Duodenal mucosa (tissue), 2 donors: ENCODE results near the gene AP2B1.

Experiments used
- H3K27ac ChIP-seq: one replicate; pipeline ENCODE4 v1.7.0; 2013; ENCODE audit warnings: low read depth, low read length
- H3K27me3 ChIP-seq, 2 donors: one replicate each; pipeline ENCODE4 v1.7.0; 2013; ENCODE audit warnings: low read length in 2 of 2, control low read depth in 1 of 2; ENCODE audit not compliant: insufficient read depth in 2 of 2, control insufficient read depth in 1 of 2
- H3K36me3 ChIP-seq, 2 donors: one replicate each; pipeline ENCODE4 v1.7.0; 2013; ENCODE audit warnings: low read length in 2 of 2, control low read depth in 1 of 2; ENCODE audit not compliant: insufficient read depth in 2 of 2, control insufficient read depth in 1 of 2
- H3K4me1 ChIP-seq, 2 donors: one replicate each; pipeline ENCODE4 v1.7.0; 2013; ENCODE audit warnings: low read length in 2 of 2, control low read depth in 1 of 2; ENCODE audit not compliant: insufficient read depth in 2 of 2, control insufficient read depth in 1 of 2
- H3K4me3 ChIP-seq, 2 donors: one replicate each; pipeline ENCODE4 v1.7.0; 2013; ENCODE audit warnings: low read length in 2 of 2, low read depth in 1 of 2
- H3K9ac ChIP-seq, 2 donors: one replicate each; pipeline ENCODE4 v1.7.0; 2013; ENCODE audit warnings: low read length in 2 of 2, low read depth in 1 of 2
- H3K9me3 ChIP-seq, 2 donors: one replicate each; pipeline ENCODE4 v1.7.0; 2013; ENCODE audit warnings: low read length in 2 of 2, control low read depth in 1 of 2; ENCODE audit not compliant: control insufficient read depth in 1 of 2

The AP2B1 gene

GRCh38 chr17:35660902-35661301 lies 73.8 kb downstream of the AP2B1 start:
- Histone ChIP-seq H3K36me3 (peaks cover 11 to 23% of the 10 kb centered on the region in 2 donors), H3K9me3 (no peaks in the 10 kb centered on the region), H3K4me1 (peaks cover 0 to 3% of the 10 kb centered on the region in 2 donors), H3K9ac (no peak overlapping the region), H3K27ac (no peak overlapping the region), H3K27me3 (no peaks in the 10 kb centered on the region), H3K4me3 (no peak overlapping the region)

GRCh38 chr17:35664685-35665084 lies 77.6 kb downstream of the AP2B1 start:
- no peak overlapping the region for H3K9ac ChIP-seq
- H3K36me3 ChIP-seq, result peaks cover 5 to 13% of the 10 kb centered on the region in 2 donors
- H3K4me1 ChIP-seq, result peaks cover 0 to 13% of the 10 kb centered on the region in 2 donors
- no peaks in the 10 kb centered on the region for H3K9me3 ChIP-seq
- H3K27me3 ChIP-seq, result no peaks in the 10 kb centered on the region
- H3K4me3 ChIP-seq, result no peak overlapping the region
- no peak overlapping the region for H3K27ac ChIP-seq

GRCh38 chr17:35665662-35666061 lies 78.5 kb downstream of the AP2B1 start:
- H3K27me3 ChIP-seq, result no peaks in the 10 kb centered on the region
- H3K36me3 ChIP-seq, result peaks cover 6 to 7% of the 10 kb centered on the region in 2 donors
- no peak overlapping the region for H3K4me3 ChIP-seq
- H3K9me3 ChIP-seq, result no peaks in the 10 kb centered on the region
- no peak overlapping the region for H3K9ac ChIP-seq
- H3K4me1 ChIP-seq, result peaks cover 0 to 13% of the 10 kb centered on the region in 2 donors
- no peak overlapping the region for H3K27ac ChIP-seq

- Histone ChIP-seq H3K36me3 (peaks cover 9 to 10% of the 10 kb centered on the region in 2 donors), H3K27me3 (no peaks in the 10 kb centered on the region), H3K4me1 (peaks cover 0 to 13% of the 10 kb centered on the region in 2 donors), H3K9ac (no peak overlapping the region), H3K9me3 (no peaks in the 10 kb centered on the region), H3K4me3 (no peak overlapping the region), H3K27ac (no peak overlapping the region)
These were observed 78.9 kb downstream of the AP2B1 start for GRCh38 chr17:35666070-35666469.

DNA sequence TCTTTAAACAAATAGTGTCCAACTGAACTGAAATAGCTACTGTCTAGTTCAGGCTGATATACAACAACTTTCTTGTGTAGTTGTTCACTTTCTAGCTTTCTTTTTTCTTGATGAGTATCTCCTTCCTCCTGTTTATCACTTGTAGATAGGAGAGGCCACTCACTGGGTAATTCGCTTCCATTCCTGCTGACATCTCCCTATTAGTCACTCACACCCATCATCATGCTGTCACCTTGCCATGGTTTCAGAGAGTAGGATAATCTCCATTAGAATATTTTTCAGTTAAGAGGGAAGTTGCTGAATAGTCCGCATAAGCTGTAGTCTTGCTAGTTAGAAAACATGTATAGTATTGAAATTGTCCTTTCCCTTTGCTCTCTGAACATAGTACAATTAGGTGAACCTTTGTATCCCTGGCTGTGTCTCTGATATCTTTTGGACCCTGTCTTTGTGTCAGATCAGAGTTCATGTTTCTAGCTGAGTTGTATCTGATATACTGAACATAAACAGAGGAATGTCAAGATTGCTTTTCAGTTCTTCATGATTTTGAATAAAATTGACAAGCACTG lies 79.9 kb downstream of the AP2B1 start:
- H3K9ac ChIP-seq, result no peak overlapping the region
- peaks cover 0 to 13% of the 10 kb centered on the region in 2 donors for H3K4me1 ChIP-seq
- H3K4me3 ChIP-seq, result peak overlapping the region in 1 of 2 donors; percentile 25
- no peaks in the 10 kb centered on the region for H3K27me3 ChIP-seq
- H3K9me3 ChIP-seq, result no peaks in the 10 kb centered on the region
- peaks cover 19% of the 10 kb centered on the region in 2 donors for H3K36me3 ChIP-seq
- no peak overlapping the region for H3K27ac ChIP-seq

GRCh38 chr17:35668802-35669201 lies 81.7 kb downstream of the AP2B1 start:
- H3K36me3 ChIP-seq, result peaks cover 22 to 24% of the 10 kb centered on the region in 2 donors
- H3K9me3 ChIP-seq, result no peaks in the 10 kb centered on the region
- no peak overlapping the region for H3K4me3 ChIP-seq

DNA sequence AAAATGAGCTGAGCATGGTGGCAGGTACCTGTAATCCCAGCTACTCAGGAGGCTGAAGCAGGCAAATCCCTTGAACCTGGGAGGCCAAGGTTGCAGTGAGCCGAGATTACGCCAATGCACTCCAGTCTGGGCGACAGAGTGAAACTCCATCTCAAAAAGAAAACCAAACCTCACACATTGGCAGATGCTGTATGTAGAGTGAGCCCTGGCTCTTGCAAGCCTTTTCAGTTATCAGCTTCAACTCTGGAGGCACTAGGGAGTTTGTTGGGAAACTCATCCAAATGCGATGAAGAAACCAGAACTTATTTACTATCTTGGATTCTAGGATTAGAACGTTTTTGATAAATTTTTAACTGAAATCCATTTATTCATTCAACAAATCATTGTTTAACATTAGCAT lies 87.4 kb downstream of the AP2B1 start:
- Histone ChIP-seq H3K27ac (no peak overlapping the region), H3K36me3 (peaks cover 25 to 33% of the 10 kb centered on the region in 2 donors), H3K27me3 (no peaks in the 10 kb centered on the region), H3K4me3 (no peak overlapping the region), H3K9me3 (no peaks in the 10 kb centered on the region), H3K4me1 (peaks cover 0 to 4% of the 10 kb centered on the region in 2 donors), H3K9ac (no peak overlapping the region)

More at GRCh38 chr17:35668802-35669201, 81.7 kb downstream of the AP2B1 start:
- H3K27me3 ChIP-seq, result no peaks in the 10 kb centered on the region
- peaks cover 0 to 13% of the 10 kb centered on the region in 2 donors for H3K4me1 ChIP-seq
- H3K27ac ChIP-seq, result no peak overlapping the region
- H3K9ac ChIP-seq, result no peak overlapping the region

- Histone ChIP-seq H3K9me3 (no peaks in the 10 kb centered on the region), H3K27ac (no peak overlapping the region), H3K4me1 (peaks cover 0 to 4% of the 10 kb centered on the region in 2 donors), H3K27me3 (no peaks in the 10 kb centered on the region), H3K9ac (no peak overlapping the region), H3K36me3 (peaks cover 17 to 34% of the 10 kb centered on the region in 2 donors), H3K4me3 (no peak overlapping the region)
These were observed 89.3 kb downstream of the AP2B1 start for GRCh38 chr17:35676441-35676840.

- Histone ChIP-seq H3K4me3 (no peak overlapping the region), H3K4me1 (peaks cover 0 to 4% of the 10 kb centered on the region in 2 donors), H3K9me3 (no peaks in the 10 kb centered on the region), H3K9ac (no peak overlapping the region), H3K27me3 (no peaks in the 10 kb centered on the region), H3K27ac (no peak overlapping the region), H3K36me3 (peaks cover 10 to 33% of the 10 kb centered on the region in 2 donors)
These were observed 92.0 kb downstream of the AP2B1 start for GRCh38 chr17:35679007-35679682.

DNA sequence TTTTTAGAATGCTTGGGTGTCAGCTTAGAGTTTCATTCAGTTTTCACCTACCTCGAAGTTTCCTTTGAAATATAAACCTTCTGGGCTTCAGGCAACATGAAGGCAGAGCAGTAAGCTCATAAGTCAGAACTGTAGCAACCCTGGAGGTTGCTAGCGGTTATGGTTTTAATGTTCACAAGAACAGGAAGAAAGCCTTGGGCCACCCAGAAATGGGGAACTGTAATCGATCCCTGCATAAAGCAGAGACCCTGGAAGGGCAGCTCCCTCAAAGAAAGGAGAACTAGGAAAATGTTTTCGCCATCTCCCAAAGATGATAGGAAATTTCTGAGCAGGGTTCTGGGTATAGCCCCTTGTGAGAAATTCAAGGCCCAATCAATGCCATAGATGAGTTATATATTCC lies 96.5 kb downstream of the AP2B1 start:
- Histone ChIP-seq H3K27ac (no peak overlapping the region), H3K4me1 (peaks cover 0 to 3% of the 10 kb centered on the region in 2 donors), H3K27me3 (no peaks in the 10 kb centered on the region), H3K4me3 (no peak overlapping the region), H3K9me3 (no peaks in the 10 kb centered on the region), H3K36me3 (peaks cover 14 to 34% of the 10 kb centered on the region in 2 donors), H3K9ac (no peak overlapping the region)
